Peyer's patch (tissue), 4 donors: ENCODE data around the gene FDXR. TPM values are rescaled to one million over a fixed set of nuclear protein-coding genes. Genes with fewer than 3 reads are reported as not detected.

ENCODE experiments used
- DNase-seq, 3 donors: peaks; one replicate each; pipeline ENCODE4 v3.0.0-alpha.2; 2017 to 2019
- H3K27ac ChIP-seq, 4 donors: fragments of 200-600 bp; sonication (generic); one replicate each; pipeline ENCODE4 v1.5.1; 2016 to 2019
- H3K27me3 ChIP-seq, 2 donors: fragments of 200-600 bp; sonication (generic); one replicate each; pipeline ENCODE4 v1.5.1; 2019
- H3K36me3 ChIP-seq, 3 donors: fragments of 200-600 bp; sonication (generic); one replicate each; pipeline ENCODE4 v1.5.1; 2016 to 2019
- H3K4me1 ChIP-seq, 4 donors: fragments of 200-600 bp; sonication (generic); one replicate each; pipeline ENCODE4 v1.5.1; 2016 to 2019
- H3K4me3 ChIP-seq, 4 donors: fragments of 200-600 bp; sonication (generic); 1 replicate in 3 of 4; 2 replicates in 1 of 4; pipeline ENCODE4 v1.5.1; 2016 to 2019; ENCODE audit warnings: mild to moderate bottlenecking in 1 of 4
- H3K9me3 ChIP-seq, 4 donors: fragments of 200-600 bp; sonication (generic); one replicate each; pipeline ENCODE4 v1.5.1; 2016 to 2019; ENCODE audit warnings: mild to moderate bottlenecking in 1 of 4
- POLR2A ChIP-seq, 2 donors: fragments of 450-650 bp; IDR thresholded peaks; one replicate each; pipeline ENCODE4 v1.5.1; 2017; ENCODE audit warnings: antibody characterized with exemption in 2 of 2, mild to moderate bottlenecking in 2 of 2, moderate library complexity in 2 of 2
- total RNA-seq, 4 donors: library from RNA; depleted of rRNA; stranded (reverse); fragments of >200 nt; gene quantifications; one replicate each; pipeline ENCODE4 v1.1.0, GENCODE V29; 2016
- TF ChIP-seq, protein P1 (sequence below), 6 experiments: fragments of 450-650 bp in 4 of 6; fragments of 200-600 bp in 2 of 6; sonication (generic) in 1 of 6; IDR thresholded peaks; one replicate each; pipeline ENCODE4 v1.5.1; 2017 to 2019; ENCODE audit warnings: antibody characterized with exemption in 6 of 6, mild to moderate bottlenecking in 3 of 6, moderate library complexity in 1 of 6

FDXR gene
- total RNA-seq, 4 donors from 2014 or later: 1.7 to 16.1 (median 13.1) TPM

DNA sequence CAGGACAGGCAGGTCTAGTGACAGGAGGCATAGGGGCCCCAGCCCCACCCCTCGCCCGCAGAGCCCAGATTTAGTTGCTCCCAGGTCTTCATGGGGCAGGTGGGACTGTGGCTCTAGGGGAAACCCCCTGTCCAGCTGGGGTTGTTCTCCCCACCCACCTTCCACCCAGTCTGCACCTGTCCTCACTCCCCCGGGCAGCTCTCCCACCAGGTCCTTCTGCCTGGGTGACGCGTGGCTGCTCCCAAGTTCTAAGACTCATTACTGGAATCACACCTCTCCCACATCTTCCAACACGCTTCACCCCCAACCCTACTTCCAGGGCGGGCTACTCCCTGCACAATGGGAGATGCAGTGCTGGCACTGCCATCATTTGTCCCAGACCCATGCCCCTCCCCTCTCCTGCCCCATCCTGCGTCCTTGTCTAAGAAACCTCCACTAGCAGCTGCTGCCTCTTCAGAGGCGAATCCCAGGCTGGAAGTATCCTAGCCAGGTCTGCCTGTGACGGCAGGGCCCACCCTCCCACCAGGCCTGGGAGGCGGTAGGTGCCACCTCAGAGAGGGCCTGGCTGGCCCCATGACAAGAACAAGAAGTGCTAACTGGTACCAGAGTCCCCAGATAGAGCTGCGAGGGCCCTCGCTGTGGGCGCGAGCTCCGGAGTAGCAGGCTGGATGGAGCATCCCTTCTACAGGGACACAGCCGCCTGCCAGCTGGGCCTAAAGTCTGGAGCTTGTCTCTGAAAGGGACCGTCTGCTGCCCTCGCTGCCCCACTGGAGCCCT is 35.9 kb downstream of the FDXR start:
- Histone ChIP-seq H3K27me3 (no peaks in the 10 kb centered on the region), H3K27ac (no peak overlapping the region), H3K4me1 (peaks cover 0 to 12% (median 6%) of the 10 kb centered on the region in 4 donors), H3K9me3 (no peaks in the 10 kb centered on the region), H3K4me3 (no peak overlapping the region), H3K36me3 (no peaks in the 10 kb centered on the region)
- DNase-seq: no peak
- no peak for TF ChIP-seq POLR2A (IDR thresholded peaks at IDR 0.05)
- TF ChIP-seq, protein P1, sequence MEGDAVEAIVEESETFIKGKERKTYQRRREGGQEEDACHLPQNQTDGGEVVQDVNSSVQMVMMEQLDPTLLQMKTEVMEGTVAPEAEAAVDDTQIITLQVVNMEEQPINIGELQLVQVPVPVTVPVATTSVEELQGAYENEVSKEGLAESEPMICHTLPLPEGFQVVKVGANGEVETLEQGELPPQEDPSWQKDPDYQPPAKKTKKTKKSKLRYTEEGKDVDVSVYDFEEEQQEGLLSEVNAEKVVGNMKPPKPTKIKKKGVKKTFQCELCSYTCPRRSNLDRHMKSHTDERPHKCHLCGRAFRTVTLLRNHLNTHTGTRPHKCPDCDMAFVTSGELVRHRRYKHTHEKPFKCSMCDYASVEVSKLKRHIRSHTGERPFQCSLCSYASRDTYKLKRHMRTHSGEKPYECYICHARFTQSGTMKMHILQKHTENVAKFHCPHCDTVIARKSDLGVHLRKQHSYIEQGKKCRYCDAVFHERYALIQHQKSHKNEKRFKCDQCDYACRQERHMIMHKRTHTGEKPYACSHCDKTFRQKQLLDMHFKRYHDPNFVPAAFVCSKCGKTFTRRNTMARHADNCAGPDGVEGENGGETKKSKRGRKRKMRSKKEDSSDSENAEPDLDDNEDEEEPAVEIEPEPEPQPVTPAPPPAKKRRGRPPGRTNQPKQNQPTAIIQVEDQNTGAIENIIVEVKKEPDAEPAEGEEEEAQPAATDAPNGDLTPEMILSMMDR (IDR thresholded peaks at IDR 0.05): no peak

DNA sequence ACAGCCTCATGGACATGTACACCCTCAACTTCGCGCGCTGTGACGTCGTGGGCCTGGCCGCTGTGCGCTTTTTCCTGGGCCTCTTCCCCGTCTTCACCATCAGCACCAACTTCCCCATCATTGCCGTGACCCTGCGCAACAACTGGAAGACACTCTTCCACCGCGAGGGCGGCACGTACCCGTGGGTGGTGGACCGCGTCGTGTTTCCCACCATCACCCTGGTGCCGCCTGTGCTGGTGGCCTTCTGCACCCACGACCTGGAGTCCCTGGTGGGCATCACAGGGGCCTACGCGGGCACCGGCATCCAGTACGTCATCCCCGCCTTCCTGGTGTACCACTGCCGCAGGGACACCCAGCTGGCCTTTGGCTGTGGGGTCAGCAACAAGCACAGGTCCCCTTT is 36.6 kb downstream of the FDXR start:
- no peak for DNase-seq
- H3K27ac ChIP-seq: no peak overlapping the region
- no peaks in the 10 kb centered on the region for H3K27me3 ChIP-seq
- no peaks in the 10 kb centered on the region for H3K36me3 ChIP-seq
- TF ChIP-seq, protein P1 (IDR thresholded peaks at IDR 0.05): no peak
- TF ChIP-seq POLR2A (IDR thresholded peaks at IDR 0.05): no peak
- no peaks in the 10 kb centered on the region for H3K9me3 ChIP-seq
- no peak overlapping the region for H3K4me3 ChIP-seq
- H3K4me1 ChIP-seq: peaks cover 0 to 9% (median 3%) of the 10 kb centered on the region in 4 donors

DNA sequence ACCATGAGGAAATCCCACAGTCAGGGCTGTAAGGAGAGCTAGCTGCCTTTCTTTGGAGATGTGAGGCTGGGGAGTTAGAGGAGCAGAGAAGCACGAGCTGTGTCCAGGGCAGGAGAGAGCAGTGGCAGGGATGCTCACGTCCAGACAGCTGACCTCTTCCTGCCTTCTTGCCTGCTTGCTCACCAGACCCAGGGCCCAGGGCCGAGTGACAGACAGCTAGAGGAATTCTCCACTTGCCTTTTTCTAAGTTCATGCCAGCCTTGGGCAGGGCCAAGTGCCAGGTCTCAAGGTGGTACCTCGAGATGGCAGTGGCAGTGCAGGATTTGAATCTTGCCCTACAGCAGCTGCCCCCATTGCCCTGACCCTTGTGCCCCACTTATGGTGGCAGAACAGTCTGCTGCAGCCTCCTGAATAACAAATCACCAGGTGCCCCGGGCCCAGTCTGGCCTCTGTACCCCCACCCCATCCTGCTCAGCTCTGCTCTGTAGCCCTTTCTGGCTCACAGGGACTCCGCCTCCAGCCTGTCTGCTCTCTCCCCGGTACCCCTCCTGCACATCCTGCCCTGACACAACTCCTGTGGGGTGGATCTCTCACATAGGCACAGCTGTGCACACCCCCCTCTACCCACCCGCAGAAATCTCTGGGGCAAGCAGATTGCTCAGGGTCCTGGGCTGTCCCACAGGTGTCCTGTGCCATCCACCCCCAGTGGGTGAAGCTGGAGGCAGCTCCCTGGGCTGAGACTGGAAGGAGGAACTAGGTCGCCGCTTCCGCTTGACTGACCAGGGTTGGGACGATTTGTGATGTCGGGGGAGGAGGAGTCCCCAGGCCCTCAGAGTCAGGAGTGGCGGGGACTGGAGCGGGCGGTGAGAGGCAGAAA is 39.1 kb downstream of the FDXR start:
- TF ChIP-seq, protein P1 (IDR thresholded peaks at IDR 0.05): no peak
- H3K9me3 ChIP-seq: no peaks in the 10 kb centered on the region
- no peak overlapping the region for H3K4me3 ChIP-seq
- no peaks in the 10 kb centered on the region for H3K27me3 ChIP-seq
- no peaks in the 10 kb centered on the region for H3K4me1 ChIP-seq
- peak in 2 of 3 donors; percentile 74 to 77 for DNase-seq
- no peaks in the 10 kb centered on the region for H3K36me3 ChIP-seq
- H3K27ac ChIP-seq: peak overlapping the region in 1 of 4 donors; percentile 27

DNA sequence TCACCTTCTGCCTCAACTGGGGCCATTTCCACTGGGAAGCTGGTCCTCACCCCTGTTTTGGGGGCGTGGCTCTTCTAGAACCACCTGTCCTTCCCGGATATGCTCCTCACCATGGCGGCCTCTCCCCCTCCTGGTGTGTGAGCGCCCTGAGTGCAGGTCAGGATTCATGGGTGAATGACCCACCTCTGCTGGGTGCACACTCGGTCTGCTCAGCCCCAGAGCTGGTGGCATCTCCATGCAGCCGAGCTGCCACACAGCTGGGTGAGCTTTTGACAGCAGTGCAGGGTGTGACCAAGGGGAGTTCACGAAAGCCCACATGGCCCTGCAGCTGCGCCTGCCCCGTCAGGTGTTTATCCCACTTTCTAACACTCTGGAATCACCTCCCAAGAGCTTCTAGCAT is 40.4 kb downstream of the FDXR start:
- Histone ChIP-seq H3K9me3 (no peaks in the 10 kb centered on the region), H3K27ac (no peak overlapping the region), H3K27me3 (no peaks in the 10 kb centered on the region), H3K4me3 (no peak overlapping the region), H3K4me1 (no peaks in the 10 kb centered on the region), H3K36me3 (no peaks in the 10 kb centered on the region)
- peak in 2 of 3 donors; percentile 63 to 72 for DNase-seq
- TF ChIP-seq POLR2A (IDR thresholded peaks at IDR 0.05): no peak
- TF ChIP-seq, protein P1 (IDR thresholded peaks at IDR 0.05): no peak

DNA sequence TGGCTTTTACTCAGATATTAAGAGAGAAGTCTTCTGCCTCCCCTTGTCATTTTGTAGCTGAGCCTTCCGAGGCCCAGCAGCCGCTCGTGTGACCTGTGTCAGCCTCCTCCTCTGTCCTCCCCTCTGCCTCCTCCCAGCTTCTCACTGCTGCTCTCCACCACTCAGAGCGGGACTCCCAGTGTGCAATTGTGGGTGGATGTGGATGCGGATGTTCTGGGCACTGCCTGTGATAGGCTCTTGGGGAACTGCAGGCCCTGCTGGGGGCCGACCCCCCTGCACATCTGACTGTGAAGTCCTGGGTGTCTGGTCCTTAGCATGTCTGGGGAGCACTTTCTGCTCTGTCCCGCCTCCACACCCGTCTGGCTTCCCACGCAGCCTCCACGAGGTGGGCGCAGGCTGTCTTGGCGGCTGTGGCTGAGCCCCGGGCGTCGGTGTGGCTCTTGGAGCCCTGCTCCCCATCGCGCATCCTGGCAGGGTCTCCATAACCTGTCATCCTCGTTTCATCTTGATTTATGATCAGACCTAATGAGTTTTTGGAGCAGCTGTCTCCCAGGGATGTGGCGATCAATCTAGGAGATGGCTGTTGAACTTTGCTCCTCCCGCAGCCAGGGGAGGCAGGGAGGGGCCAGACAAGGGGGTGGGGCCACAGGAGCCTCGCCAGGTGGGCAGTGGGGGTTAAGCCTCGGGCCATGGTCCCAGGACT is 41.2 kb downstream of the FDXR start:
- no peaks in the 10 kb centered on the region for H3K36me3 ChIP-seq
- no peak for TF ChIP-seq POLR2A (IDR thresholded peaks at IDR 0.05)
- TF ChIP-seq, protein P1 (IDR thresholded peaks at IDR 0.05): no peak
- H3K27me3 ChIP-seq: no peaks in the 10 kb centered on the region
- no peak overlapping the region for H3K4me3 ChIP-seq
- no peak for DNase-seq
- no peaks in the 10 kb centered on the region for H3K4me1 ChIP-seq
- no peaks in the 10 kb centered on the region for H3K9me3 ChIP-seq
- H3K27ac ChIP-seq: no peak overlapping the region
